AG09319 (cell line): ENCODE measurements around the gene KIAA0232.

Source experiments
- DNase-seq: peaks from one replicate; pipeline ENCODE4 v3.0.0-alpha.2; 2010; ENCODE audit warnings: low read depth; ENCODE audit errors: extremely low read depth
- CTCF ChIP-seq: IDR thresholded peaks from 2 replicates; pipeline ENCODE4 v1.5.1; 2011; ENCODE audit warnings: low read depth, mild to moderate bottlenecking, inconsistent platforms, low read length, moderate library complexity

Gene KIAA0232

GRCh38 chr4:6742507-6742906 lies 40.0 kb upstream of the KIAA0232 start:
- DNase-seq = no peak
- no peak for TF ChIP-seq CTCF

DNA sequence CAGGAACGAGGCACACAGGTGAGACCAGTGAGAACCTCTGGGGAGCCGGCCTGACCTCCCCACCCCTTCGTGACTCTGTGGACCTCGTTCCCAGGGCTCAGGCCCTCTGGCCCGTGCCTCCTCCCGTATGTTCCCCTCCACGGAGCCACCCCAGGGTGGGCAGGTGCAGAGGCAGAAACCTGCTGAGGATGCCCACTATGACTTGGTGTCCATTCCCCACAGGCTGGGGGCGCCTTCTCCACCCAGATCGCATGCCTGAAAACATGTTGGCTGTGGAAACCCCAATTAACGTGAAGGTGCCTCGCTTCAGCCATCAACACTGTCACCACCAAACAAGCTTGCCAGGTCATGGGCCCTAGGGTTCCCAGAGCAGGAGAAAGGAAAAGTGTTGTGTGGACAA lies 39.5 kb upstream of the KIAA0232 start:
- DNase-seq = no peak
- TF ChIP-seq CTCF = no peak

DNA sequence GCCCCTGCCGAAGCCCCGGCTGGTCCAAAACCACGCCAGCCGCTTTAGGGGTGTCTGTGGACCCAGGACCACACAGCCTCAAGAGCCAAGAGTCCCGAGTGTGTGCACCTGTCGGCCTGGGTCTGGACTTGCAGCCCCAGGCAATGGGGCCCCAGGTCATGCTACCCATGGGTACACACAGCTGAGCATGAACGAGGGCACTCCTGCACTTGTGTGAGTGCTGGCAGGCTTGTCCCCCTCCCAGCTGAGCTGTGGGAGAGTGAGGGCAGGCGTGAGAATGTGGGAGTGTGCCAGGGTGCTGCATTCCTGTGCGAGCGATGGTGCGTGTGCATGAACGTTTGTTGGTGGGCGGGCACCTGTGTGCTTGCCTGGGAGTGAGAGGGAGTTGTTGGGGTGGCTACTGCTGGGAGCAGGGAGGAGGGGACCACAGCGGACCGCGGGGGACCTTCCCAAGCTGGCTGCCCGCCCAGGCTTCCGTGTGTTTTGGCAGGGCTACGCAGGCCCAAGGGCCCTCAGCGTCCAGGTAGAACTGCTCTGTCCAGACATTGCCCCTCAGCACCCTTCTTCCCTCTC lies 35.7 kb upstream of the KIAA0232 start:
- no peak for TF ChIP-seq CTCF
- DNase-seq = no peak

DNA sequence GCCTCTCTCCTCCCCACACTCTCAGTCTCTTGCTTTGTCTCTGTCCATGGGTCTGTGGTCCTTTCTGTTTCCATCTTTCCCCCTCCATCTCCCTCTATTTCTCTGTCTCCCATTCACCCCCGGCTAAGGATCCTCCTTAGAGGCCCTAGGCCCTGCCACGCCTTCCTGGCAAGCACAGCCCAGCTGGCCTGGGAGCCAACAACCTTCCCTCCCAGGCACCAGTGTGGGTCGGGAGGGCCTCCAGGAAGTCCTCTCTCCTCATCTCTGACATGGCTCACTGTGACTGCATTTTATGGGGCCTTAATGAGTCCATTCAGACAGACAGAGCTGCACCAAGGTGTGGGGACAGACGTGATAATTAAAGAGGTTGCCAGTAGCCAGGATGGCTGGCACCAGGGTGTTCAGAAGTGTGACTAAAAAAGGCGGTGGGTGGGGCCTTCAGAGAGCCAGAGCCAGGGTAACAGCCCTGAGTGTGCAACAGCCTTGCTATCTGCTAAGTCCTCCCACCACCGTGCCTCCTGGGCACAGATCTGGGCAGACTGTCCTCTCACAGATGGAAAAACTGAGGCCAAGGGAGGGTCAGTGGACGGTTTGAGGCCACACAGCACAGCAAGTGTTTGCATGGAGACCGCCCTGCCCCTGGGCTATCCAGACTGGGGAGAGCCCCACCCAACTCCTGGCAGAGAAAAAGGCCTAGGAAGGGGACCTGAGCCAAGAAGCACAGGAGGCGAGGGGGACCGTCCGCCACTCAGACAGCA lies 35.1 kb upstream of the KIAA0232 start:
- no peak for DNase-seq
- no peak for TF ChIP-seq CTCF

DNA sequence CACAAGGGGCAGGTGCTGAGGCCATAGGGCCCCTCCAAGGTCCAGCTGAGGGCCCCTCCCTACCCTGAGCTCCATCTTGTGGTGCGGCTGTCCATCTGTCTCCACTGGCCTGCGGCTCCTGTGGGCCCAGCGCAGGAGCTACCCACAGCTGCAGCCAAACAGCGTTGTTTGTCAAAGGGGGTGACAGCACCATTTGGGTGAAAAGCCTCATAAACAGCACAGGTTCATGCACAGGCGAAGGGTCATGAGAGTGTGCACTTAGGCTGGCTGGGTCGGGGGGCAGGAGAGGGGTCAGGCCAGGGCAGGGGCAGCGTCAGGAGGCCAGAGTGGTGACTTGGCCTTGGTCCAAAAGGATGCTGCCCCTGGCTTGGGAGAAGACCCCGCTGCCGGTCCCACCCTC lies 34.2 kb upstream of the KIAA0232 start:
- TF ChIP-seq CTCF = no peak
- no peak for DNase-seq

DNA sequence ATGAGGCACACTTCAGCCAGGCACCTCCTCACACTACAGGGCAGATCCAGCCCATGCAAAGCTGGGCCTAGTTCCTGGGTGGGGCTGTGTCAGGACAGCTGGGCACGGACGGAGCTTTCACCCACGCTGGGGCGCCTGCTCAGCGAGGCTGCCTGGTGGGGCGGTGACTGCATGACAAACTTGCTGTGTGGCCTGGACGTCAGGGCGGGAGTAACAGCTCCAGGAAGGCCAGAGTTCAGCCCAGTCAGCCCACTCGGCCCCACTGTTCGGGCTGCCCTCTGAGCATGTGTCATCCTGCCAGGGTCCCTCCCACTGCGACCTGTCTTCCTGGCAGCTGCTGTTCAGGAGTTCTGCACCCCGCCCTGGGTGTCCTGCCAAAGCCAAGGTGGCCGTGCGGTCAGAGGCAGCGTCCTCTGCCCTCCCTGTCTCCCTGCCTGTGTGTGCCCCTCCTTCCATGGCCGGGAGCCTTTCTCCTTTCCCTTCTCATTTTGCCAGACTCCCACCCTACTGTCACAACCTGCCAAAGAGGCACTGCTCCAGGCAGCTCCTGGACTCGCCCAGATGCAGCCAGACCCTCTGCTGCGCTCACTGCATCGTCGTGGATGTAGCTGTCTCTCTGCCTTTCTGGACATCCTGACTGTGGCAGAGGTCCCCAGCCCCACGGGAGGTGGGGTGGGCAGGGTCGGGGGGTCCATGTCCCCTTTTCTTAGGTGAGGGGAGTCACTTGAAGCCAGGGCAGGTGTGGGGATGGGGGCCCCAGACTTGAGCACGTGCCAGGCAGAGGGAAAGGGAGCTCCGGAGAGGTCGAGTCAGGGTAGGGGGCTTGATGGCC lies 33.0 kb upstream of the KIAA0232 start:
- no peak for TF ChIP-seq CTCF
- DNase-seq = no peak
